ENCODE measurements around the gene DUS1L.

DUS1L gene

DNA sequence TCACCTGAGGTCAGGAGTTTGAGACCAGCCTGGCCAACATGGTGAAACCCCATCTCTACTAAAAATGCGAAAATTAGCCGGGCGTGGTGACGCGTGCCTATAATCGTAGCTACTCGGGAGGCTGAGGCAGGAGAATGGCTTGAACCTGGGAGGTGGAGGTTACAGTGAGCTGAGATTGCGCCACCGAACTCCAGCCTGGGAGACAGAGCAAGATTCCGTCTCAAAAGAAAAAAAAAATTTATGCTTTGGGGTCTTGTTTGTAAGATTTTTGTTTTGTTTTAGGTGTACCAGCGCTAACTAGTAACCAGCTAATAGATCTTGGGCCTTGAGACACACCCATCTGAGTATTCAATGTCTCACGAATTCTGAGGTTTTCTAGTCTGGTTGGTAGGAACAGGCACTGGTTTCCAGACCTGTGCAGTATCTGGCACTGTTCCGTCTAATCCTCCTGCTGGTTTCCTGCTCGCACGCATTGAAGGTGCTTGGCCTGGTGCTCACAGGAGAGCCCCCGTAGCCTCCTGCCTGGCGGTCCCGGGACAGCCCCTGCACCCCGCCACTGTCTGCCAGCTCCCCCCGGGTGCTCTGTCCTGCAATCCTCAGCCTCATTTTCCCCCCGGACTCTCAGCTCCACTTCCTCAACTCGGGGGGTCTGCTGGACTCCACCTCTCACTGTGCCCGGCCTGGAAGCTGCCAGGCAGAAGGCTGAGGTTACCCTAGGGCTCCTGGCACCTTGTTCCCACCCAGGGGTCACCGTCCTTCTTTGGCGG is 10.6 kb upstream of the DUS1L start:
- DNase-seq, result no peak

DNA sequence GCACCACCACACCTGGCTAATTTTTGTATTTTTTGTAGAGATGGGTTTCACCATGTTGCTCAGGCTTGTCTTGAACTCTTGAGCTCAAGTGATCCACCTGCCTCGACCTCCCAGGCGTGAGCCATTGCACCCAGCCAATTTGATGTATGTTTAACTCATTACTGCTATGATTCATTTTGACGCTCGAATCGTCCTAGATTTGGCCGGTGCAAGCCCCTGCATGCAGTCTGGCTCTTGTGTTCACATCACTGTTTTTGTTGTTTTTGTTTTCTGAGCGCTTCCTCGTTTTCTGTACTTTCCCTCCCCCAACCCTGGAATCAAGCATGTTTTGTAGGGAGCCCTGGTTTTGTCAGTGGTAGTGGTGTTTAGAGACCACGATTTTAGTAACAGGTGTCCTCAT is 7.8 kb upstream of the DUS1L start:
- no peak for DNase-seq

DNA sequence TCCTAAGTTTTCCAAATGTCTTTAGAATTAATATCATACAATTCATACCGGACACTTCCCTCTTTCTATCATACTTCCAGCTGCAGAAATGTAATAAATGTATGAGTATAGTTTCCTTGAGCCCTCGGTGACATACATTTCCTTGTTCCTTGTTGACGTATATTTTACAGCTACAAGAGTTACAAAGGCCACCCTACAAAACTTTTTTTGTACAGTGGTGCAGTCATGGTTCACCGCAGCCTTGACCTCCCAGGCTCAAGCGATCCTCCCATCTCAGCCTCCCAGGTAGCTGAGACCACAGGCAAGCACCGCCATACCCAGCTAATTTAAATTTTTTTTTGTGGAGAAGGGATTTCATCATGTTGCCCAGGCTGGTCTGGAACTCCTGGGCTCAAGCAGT is 7.2 kb upstream of the DUS1L start:
- no peak for DNase-seq

DNA sequence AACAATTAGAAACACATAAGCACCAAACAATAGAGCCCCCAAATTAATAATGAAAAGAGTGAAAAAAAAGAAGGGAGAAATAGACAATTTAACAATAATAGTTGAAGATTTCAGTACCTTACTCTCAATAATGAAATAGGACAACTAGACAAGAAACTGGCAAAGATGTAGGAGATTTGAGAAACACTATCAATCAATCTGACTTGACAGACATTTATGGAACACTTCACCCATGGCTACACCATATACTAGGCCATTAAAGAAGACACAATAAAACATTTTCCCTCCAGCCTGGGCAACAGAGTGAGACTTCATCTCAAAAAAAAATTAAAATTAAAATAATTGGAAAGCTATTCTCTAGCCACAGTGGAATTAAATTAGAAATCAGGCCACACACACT is 5.0 kb upstream of the DUS1L start:
- no peak for DNase-seq

DNA sequence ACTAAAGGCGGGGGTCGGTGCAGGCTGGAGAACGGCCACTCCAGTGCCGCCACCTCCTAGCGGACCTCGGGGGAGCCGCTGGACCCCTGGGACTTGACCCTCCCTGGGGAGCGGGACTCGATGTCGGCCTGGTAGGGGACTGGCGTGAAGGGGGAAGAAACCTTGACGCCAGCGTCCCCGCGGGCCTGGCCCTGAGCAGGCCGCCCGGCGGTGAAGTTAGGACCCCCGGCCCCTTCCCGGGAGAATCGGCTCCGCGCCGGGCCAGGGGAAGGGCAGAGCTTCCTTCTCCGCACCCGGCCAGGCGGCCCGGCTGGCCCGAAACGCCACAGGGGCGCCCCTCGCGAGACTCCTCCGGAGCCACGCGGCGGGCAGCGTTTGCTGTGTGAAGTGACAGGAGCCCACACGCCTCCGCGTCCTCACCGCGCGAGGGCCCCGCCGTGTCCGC is 389 bp downstream of the DUS1L start:
- DNase-seq, result no peak

DNA sequence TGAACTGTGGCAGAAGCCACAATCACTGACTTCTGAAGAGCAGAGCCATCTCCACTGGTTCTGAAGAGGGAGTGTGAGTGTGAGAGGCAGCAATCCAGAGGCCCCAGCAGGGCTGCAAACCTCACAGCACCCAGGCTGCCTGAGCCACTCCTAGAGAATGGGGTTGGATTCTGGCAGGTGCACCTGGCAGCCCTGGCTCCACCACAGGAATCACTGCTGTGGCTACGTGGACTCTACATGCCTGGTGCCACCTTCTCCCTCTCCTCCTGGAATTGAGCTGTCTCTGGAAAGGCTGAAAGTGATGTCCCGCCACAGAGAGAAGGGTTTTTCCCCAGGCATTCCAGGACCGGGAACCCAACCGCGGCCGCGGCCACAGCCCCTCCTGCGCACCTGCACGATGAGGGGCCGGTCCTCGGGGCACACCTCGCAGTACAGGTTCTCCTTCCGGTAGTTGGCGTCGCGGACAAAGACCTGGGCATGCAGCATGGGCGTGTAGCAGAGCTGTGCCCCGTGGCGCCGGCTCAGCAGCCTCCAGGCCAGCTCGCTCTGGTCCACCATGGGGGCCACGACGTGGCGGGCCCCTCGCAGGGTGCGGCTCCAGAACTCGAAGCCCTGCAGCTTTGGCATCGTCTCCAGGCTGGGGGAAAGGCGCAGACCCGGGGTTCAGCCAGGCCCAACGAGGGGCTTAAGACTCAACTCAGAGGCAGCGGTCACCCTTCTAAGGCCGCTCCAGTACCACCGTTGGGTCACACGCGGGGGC is 991 bp downstream of the DUS1L start:
- DNase-seq, result no peak

DNA sequence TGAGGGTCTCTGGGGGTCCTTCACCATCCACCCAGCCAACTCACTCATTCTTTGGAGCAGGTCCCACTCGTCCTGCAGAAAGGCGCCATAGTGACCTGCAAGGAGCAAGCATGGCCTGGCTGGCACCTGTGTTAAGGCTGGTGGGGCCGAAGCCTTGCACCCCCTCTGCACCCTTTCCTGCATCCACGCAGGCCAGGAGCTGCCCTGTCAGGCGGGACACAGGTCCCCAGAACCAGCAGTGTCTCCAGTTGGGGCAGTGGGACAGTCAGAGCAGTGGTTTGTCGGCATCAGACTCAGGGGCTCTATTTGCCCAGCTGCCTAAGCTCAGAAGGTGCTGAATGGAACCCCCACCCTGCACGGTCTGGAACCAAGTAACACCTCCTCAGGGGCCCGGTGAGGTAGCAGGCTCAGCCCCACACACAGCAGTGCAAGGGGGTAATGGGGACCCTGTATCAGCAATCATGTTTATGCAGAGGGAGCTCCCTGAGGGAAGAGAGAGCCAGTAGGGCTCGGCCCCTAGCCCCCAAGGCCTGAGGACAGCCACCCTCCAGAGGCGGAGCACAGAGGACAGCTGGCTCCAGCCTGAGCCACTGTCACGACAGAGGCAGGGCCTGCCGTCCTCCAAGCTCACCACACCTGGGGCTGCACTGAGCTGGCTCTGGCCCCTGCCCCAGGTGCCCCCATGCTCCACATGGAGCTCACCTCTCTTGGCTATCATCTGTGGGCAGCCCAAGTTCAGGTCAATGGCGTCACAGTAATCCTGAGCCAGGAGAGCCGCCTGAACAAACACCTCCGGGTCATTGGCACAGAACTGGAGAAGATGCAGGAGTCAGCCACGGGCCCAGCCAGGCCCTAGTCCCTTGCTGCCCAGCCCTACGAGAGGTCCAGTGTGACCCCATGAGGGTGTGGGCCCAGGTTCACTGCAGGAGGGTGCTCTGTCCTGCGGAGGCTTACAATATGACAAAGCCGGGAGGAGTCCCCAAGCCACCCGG is 1.9 kb downstream of the DUS1L start:
- DNase-seq, result no peak

DNA sequence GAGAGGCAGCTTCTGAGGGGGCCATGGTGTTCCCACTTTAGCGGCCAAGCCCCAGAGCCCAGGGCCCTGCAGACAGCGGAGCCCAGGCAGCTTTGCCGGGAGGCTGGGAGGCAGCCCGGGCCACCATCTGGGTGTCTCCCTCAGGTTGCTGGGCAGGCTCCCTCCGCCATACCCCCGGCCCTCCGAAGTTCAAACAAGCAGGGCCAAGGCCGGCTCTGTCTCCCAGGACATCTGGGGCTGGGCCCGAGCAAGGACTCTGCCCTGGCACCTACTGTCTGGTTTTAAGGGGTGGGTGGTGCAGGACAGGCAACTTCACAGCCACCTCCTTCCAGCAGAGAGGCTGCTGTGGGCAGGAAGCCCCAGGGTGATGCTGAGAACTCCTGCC is 2.6 kb downstream of the DUS1L start:
- DNase-seq, result no peak

DNA sequence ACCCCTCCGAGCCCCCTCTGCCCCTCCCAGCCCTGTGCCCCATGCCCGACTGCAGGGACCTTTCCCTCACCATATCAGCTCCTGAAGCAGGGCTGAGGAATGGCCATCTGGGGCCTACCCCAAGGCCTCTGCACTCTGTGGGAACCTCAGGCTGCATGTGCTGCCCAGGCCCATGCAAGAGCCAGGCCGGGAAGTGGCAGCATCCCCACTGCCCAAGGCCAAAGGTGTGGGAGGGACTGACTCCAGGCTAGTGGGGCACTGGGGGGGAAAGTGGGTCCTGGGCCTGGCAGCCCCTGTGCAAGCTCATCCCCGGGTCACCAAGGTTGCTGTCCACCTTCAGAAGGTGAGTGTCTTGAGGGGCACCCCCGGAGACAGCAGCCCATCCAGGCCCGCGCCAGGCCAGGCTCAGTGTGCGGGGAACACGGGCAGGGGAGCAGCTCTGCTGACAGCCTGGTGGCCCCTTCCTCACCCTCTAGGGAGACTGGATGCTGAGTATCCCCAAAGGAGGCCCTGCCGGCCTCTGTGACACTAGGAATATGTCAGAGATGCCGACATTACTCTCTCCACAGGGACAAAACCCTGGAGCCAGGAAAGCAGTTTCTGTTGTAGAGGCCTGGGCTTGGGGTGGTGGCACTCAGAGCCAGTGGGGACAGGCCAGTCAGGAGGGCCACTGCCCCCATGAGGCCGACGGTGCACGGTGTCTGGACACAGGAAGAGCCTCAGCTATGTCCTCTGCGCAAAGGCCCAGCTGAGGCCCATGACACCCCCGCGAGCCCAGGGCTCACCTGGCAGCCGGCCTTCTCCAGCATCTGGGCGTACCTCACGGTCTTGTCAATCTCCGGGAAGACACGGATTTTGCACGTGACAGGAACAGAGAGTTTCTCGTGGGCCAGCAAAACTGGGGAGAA is 3.3 kb downstream of the DUS1L start:
- DNase-seq, result no peak

DNA sequence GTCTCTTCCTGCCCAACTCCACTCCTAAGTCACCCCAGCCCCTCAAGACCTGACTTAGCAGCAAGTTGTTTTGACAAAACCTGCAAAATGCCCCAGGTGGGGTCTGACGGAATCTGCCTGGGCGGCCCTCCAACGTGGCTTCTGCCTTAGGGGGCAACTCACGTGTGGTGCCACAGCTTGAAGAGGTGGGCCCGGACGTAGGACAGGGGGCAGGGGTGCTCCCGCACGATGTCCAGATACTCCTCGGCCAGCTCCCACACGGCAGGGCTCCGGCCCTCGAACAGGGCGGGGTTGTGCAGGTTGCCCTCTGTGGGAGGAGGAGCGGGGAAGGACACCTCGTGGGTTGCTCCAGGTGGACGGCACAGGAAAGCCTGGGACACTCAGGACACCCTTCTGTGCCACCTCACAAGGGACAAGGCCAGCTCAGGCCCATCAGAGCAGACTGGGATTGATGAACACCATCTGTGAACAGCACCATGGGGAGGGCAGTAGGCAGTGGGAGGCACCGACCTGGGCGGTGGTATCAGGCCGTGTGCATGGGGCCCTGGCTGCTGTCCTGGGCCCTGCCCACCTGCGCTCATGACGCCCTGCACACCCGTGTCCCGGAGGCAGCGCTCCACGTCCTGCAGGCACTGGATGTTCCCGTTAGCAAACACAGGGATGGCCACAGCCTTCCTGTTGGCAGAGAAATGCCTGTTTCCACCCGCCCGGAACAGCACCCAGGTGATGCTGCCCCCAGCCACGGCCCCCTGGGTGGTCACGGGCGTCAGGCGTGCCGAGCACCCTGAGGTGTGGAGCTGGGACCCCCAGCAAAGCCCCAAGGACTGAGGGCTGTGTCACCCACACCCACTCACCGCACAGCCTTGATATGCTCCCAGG is 4.3 kb downstream of the DUS1L start:
- DNase-seq, result no peak

DNA sequence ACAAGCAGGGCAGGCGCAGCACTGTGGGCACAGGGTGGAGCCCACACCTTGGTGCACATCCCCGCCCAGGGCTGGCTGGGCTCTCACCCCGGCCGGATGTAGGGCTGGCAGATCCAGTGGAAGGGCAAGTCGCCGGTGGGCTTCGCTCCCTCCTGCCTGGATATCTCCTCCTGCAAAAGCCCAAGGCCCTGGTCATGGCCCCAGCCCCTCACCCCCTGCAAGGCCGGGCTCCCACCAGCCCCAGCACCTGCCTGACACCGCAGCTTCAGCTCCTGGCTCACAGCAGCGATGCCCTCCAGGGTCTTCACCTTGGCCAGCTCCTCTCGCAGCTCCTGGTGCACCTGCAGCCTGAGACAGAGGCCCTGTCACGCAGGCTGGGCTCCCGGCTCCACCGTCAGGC is 5.0 kb downstream of the DUS1L start:
- no peak for DNase-seq

DNA sequence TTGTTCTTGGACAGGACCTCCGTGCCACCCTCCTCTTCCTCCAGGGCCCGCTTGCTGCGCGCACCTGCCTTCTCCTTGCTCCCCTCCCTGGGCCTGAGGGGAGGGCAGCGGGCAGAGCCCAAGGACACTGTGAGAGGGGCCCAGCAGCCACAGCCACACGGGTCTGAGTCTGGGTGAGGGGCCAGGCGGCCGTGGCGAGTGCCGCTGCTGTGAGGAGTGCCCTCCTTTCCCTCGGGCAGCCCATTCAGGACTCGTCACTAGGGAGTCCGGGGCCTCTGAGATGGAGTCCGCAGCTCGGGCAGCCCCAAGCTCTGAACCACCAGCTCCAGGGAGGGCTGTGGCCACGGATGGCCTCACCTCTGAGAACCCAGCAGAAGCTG is 5.6 kb downstream of the DUS1L start:
- DNase-seq, result no peak

DNA sequence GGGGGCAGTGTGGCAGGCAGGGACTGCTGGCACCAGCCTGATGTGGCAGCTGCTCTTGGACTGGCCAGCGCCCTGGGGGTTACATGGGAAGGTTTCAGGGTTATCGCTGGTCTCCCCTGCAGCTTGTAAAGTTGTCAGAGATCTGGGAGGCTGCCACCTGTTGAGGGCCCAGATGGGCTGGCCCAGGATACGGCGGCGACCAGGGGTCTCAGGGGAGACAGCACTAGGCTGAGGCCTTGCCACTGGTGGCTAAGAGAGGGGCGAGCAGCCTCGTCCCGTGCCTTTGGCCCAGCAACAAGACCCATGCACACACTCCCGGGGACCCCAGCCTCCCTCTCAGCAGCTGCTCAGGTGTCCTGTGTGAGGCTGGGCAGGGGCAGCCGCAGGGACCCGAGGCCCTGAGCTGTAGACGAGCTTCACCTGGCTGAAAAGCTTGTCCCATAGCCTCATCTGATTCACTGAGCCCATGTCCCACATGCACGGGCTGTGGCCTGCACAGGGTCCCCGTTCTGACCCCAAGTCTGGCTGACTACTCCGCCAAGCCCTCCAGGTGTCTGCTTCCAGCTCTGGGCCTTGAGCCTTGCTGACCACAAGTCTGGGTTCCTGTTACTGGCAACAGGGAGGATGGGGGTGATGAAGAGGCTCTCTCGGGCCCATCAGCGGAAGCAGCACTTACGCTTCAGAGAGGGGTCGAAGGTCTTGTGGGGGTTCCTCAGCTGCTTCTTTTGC is 6.2 kb downstream of the DUS1L start:
- no peak for DNase-seq

DNA sequence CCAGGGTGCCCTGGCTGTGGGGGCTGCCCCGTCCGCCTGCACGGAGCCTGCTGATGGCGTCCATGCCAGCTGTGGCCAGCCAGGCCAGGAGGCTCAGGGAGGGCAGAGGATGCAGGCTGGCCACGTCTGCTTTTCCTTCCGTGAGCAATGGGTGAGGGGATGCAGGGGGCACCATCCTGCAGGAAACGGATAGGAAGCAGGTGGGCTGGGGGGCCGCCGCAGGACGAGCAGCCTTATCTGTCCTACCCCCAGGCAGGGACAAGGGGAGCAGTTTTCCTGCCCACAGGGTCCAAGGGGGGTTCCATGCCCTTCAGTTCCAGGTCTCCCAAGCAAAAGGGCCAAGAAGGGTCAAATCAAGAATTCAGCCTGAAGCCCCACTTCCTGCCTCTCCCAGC is 6.8 kb downstream of the DUS1L start:
- DNase-seq, result no peak

DNA sequence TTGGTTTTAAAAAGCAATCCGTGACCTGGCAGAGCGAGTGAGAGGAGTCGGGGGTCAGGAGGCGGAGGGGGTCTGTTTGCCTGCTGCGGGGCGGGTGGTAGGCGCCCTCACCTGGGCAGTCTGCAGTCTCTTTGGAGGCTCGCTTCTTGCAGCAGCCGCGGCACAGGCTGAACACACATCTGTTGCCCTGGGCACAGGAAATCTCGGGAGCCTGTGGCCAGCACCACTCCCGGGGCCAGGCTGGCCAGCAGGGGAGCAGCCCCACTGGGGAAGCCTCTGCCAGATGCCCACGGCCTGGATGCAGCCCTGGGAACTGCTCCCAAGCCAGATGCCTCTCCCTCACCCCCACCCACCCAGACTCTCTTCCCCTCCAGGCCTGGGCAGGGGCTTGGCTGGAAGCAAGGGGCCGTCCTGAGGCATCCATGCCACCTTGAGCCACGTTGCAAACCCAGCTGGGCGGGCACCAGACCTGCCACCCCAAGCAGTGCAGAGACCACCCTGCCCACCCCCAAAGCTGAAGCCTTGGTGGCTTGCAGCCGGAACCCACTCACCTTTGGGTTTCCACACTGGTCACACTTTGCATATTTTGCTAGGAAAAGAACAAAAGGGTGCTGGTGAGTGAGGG is 7.3 kb downstream of the DUS1L start:
- no peak for DNase-seq

DNA sequence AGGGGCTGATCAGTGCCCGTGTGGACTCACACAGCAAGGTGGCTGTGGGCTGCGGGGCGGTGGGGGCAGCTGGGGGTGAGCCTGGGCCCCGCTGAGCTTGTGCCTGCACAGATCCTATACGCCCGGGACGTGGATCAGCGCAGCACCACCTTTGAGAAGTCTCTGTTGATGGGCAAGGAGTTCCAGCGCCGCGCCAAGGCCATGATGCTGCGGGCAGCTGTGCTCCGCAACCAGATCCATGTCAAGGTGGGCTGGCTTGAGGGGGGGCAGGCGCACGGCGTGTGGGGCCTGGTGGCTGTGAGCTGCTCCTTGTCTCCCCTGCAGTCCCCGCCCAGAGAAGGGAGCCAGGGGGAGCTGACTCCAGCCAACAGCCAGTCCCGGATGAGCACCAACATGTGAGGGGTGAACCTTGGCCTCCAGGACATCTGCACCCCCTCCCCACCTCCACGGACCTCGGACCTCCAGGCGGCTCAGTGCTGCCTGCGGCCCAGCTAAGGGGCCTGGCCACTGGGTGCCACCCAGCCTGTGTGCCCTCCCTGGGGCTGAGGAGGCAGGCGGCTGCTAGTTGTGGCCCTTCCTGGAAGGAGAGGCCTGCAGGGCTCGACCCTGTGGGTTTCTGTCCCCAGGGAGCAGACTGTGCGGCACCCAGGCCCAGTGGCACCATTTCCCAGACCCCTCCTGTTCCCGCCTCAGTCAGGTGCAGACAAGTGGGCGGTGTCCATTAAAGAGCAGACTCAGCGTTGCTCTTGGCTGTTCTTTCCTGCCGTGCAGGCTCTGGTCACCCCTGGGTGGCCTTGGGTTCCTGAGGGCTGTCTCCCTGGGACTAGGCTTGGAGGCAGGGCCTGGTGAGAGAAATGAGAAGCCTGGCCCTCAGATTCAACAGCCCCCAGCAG is 8.6 kb downstream of the DUS1L start:
- DNase-seq, result no peak

DNA sequence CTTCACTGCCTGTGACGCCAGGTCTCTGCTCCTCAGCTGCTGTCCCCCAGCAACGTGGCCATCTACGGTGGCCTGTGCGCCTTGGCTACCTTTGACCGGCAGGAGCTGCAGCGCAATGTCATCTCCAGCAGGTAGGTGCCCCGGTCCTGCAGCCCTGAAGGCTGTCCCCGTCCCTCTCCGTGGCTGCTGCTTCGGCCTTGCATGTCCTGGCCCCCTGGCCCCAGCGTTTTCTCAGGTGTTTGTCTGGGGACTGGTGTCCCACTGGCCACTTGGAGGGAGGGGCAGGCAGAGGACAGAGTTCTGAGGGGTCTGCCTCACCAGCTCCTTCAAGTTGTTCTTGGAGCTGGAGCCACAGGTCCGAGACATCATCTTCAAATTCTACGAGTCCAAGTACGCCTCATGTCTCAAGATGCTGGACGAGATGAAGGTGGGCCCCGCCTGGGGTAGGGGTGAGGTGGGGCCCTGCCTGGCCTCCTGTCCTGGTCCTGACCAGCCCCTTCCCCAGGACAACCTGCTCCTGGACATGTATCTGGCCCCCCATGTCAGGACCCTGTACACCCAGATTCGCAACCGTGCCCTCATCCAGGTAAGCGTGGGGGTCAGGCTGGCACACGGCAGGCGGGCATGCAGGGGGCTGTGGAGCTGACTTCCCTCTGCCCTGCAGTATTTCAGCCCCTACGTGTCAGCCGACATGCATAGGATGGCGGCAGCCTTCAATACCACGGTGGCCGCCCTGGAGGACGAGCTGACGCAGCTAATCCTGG is 9.5 kb downstream of the DUS1L start:
- DNase-seq, result no peak
